ENCODE results near the gene ISM1. TPM values are rescaled to one million over a fixed set of nuclear protein-coding genes. Genes with fewer than 3 reads are reported as not detected.

The ISM1 gene
- total RNA-seq, 2 donors from 2014 or later, result 0.23 to 0.58 TPM

- Mint-ChIP-seq H3K36me3 (ENCODE audit: insufficient read depth in 2 of 2) (no peaks in the 10 kb centered on the region), H3K9me3 (no peaks in the 10 kb centered on the region), H3K4me3 (no peak overlapping the region), H3K4me1 (ENCODE audit: low read depth) (peaks cover 23% of the 10 kb centered on the region), H3K27ac (no peak overlapping the region), H3K27me3 (ENCODE audit: low read depth) (peaks cover 10% of the 10 kb centered on the region)
- no peak for DNase-seq
- no peak for ATAC-seq (replicated peaks in 1 of 2)
Measured at GRCh38 chr20:13267231-13267630, 46.2 kb downstream of the ISM1 start.

- Mint-ChIP-seq H3K27ac (no peak overlapping the region), H3K9me3 (no peaks in the 10 kb centered on the region), H3K27me3 (ENCODE audit: low read depth) (no peaks in the 10 kb centered on the region), H3K36me3 (ENCODE audit: insufficient read depth in 2 of 2) (no peaks in the 10 kb centered on the region), H3K4me3 (no peak overlapping the region), H3K4me1 (ENCODE audit: low read depth) (peaks cover 9% of the 10 kb centered on the region)
- no peak for ATAC-seq (replicated peaks in 1 of 2)
- DNase-seq, result no peak
Measured at GRCh38 chr20:13268953-13269352, 47.9 kb downstream of the ISM1 start.

GRCh38 chr20:13270211-13270610 is 49.1 kb downstream of the ISM1 start:
- Mint-ChIP-seq H3K9me3 (no peaks in the 10 kb centered on the region), H3K27me3 (ENCODE audit: low read depth) (no peaks in the 10 kb centered on the region), H3K36me3 (ENCODE audit: insufficient read depth in 2 of 2) (no peaks in the 10 kb centered on the region), H3K27ac (no peak overlapping the region), H3K4me3 (no peak overlapping the region), H3K4me1 (ENCODE audit: low read depth) (peaks cover under 1% of the 10 kb centered on the region)
- ATAC-seq (replicated peaks in 1 of 2), result no peak
- no peak for DNase-seq

- no peak overlapping the region for H3K27ac Mint-ChIP-seq
- ATAC-seq (replicated peaks in 1 of 2) (no peak), DNase-seq (no peak)
- H3K27me3 Mint-ChIP-seq (ENCODE audit: low read depth), result no peaks in the 10 kb centered on the region
- no peak overlapping the region for H3K4me3 Mint-ChIP-seq
- H3K4me1 Mint-ChIP-seq (ENCODE audit: low read depth), result no peaks in the 10 kb centered on the region
- no peaks in the 10 kb centered on the region for H3K9me3 Mint-ChIP-seq
- no peaks in the 10 kb centered on the region for H3K36me3 Mint-ChIP-seq (ENCODE audit: insufficient read depth in 2 of 2)
Measured at GRCh38 chr20:13271098-13271497, 50.0 kb downstream of the ISM1 start.

- Mint-ChIP-seq H3K4me1 (ENCODE audit: low read depth) (no peaks in the 10 kb centered on the region), H3K4me3 (no peak overlapping the region), H3K36me3 (ENCODE audit: insufficient read depth in 2 of 2) (no peaks in the 10 kb centered on the region), H3K27me3 (ENCODE audit: low read depth) (no peaks in the 10 kb centered on the region), H3K27ac (no peak overlapping the region), H3K9me3 (no peaks in the 10 kb centered on the region)
- DNase-seq, result no peak
- no peak for ATAC-seq (replicated peaks in 1 of 2)
Measured at GRCh38 chr20:13271977-13272975, 51.2 kb downstream of the ISM1 start.

GRCh38 chr20:13274275-13274861 is 53.3 kb downstream of the ISM1 start:
- H3K27ac Mint-ChIP-seq, result no peak overlapping the region
- H3K36me3 Mint-ChIP-seq (ENCODE audit: insufficient read depth in 2 of 2), result no peaks in the 10 kb centered on the region
- no peak for DNase-seq
- no peak overlapping the region for H3K4me3 Mint-ChIP-seq
- H3K4me1 Mint-ChIP-seq (ENCODE audit: low read depth), result no peaks in the 10 kb centered on the region
- H3K9me3 Mint-ChIP-seq, result no peaks in the 10 kb centered on the region
- no peaks in the 10 kb centered on the region for H3K27me3 Mint-ChIP-seq (ENCODE audit: low read depth)
- ATAC-seq (replicated peaks in 1 of 2), result no peak

GRCh38 chr20:13276945-13277541 is 56.0 kb downstream of the ISM1 start:
- Mint-ChIP-seq H3K9me3 (no peaks in the 10 kb centered on the region), H3K36me3 (ENCODE audit: insufficient read depth in 2 of 2) (no peaks in the 10 kb centered on the region), H3K27ac (no peak overlapping the region), H3K27me3 (ENCODE audit: low read depth) (no peaks in the 10 kb centered on the region), H3K4me1 (ENCODE audit: low read depth) (no peaks in the 10 kb centered on the region), H3K4me3 (no peak overlapping the region)
- no peak for DNase-seq
- no peak for ATAC-seq (replicated peaks in 1 of 2)

- Mint-ChIP-seq H3K27me3 (ENCODE audit: low read depth) (no peaks in the 10 kb centered on the region), H3K36me3 (ENCODE audit: insufficient read depth in 2 of 2) (no peaks in the 10 kb centered on the region), H3K27ac (no peak overlapping the region), H3K4me1 (ENCODE audit: low read depth) (no peaks in the 10 kb centered on the region), H3K4me3 (no peak overlapping the region), H3K9me3 (no peaks in the 10 kb centered on the region)
- DNase-seq (no peak), ATAC-seq (replicated peaks in 1 of 2) (no peak)
Measured at GRCh38 chr20:13277663-13278295, 56.7 kb downstream of the ISM1 start.

GRCh38 chr20:13278812-13279570 is 57.9 kb downstream of the ISM1 start:
- H3K4me3 Mint-ChIP-seq, result no peak overlapping the region
- ATAC-seq (replicated peaks in 1 of 2) (no peak), DNase-seq (no peak)
- no peaks in the 10 kb centered on the region for H3K9me3 Mint-ChIP-seq
- H3K27ac Mint-ChIP-seq, result no peak overlapping the region
- H3K36me3 Mint-ChIP-seq (ENCODE audit: insufficient read depth in 2 of 2), result no peaks in the 10 kb centered on the region
- H3K4me1 Mint-ChIP-seq (ENCODE audit: low read depth), result no peaks in the 10 kb centered on the region
- no peaks in the 10 kb centered on the region for H3K27me3 Mint-ChIP-seq (ENCODE audit: low read depth)

- ATAC-seq (replicated peaks in 1 of 2), result no peak
- no peaks in the 10 kb centered on the region for H3K36me3 Mint-ChIP-seq (ENCODE audit: insufficient read depth in 2 of 2)
- H3K4me1 Mint-ChIP-seq (ENCODE audit: low read depth), result no peaks in the 10 kb centered on the region
- no peak overlapping the region for H3K4me3 Mint-ChIP-seq
- no peaks in the 10 kb centered on the region for H3K27me3 Mint-ChIP-seq (ENCODE audit: low read depth)
- DNase-seq, result no peak
- no peaks in the 10 kb centered on the region for H3K9me3 Mint-ChIP-seq
- no peak overlapping the region for H3K27ac Mint-ChIP-seq
Measured at GRCh38 chr20:13280609-13281324, 59.7 kb downstream of the ISM1 start.

- Mint-ChIP-seq H3K9me3 (no peaks in the 10 kb centered on the region), H3K4me3 (no peak overlapping the region), H3K27me3 (ENCODE audit: low read depth) (no peaks in the 10 kb centered on the region), H3K36me3 (ENCODE audit: insufficient read depth in 2 of 2) (no peaks in the 10 kb centered on the region), H3K27ac (no peak overlapping the region), H3K4me1 (ENCODE audit: low read depth) (no peaks in the 10 kb centered on the region)
- DNase-seq, result no peak
- no peak for ATAC-seq (replicated peaks in 1 of 2)
Measured at GRCh38 chr20:13283869-13284829, 63.1 kb downstream of the ISM1 start.

All from activated T-cell treated with anti-CD3 and anti-CD28 coated beads, Interleukin-2, amount 50 U/mL, for 72 hours (primary cell).